Endothelial cell of umbilical vein (primary cell): Measurements from ENCODE around the gene ANXA6. TPM values are rescaled to one million over a fixed set of nuclear protein-coding genes. Genes with fewer than 3 reads are reported as not detected.

Experiments used
- BruUV-seq: library from RNA; stranded (reverse); fragments of 400-500 nt; replicated peaks from 2 replicates; lab custom pipeline; 2021; lab: Mats Ljungman, UMichigan
- CTCF ChIA-PET: fragments of 300-600, 350-600 bp; sonication (Branson Sonifier 250); formaldehyde crosslinking; loops from one replicate; lab custom pipeline; 2021; ENCODE audit warnings: antibody characterized with exemption, inconsistent platforms; lab: Charles Lee
- POLR2A ChIA-PET: fragments of 300-600, 350-600 bp; sonication (Branson Sonifier 250); formaldehyde crosslinking; loops from one replicate; lab custom pipeline; 2021; ENCODE audit warnings: antibody characterized with exemption, inconsistent platforms; lab: Charles Lee
- DNase-seq: peaks from one replicate; pipeline ENCODE4 v3.0.0-alpha.2; 2011; ENCODE audit warnings: low read depth, low spot score
- FAIRE-seq: peaks from 2 replicates; lab custom pipeline; 2011; peaks lifted over from hg19 to GRCh38; lab: Jason Lieb, UNC
- H2AFZ ChIP-seq: 2 replicates; pipeline ENCODE4 v1.6.0; 2012; ENCODE audit warnings: low read depth, low read length, control low read depth, inconsistent platforms
- H3K27ac ChIP-seq: 2 replicates; pipeline ENCODE4 v1.5.1; 2011; ENCODE audit warnings: low read depth, mild to moderate bottlenecking, control low read depth, low read length, moderate library complexity; ENCODE audit not compliant: insufficient read depth
- H3K27me3 ChIP-seq, 2 experiments: 2 replicates each; pipeline versions ENCODE4 v1.6.0 to v1.6.1; 2011; ENCODE audit warnings: low read length in 2 of 2, mixed read lengths in 1 of 2; ENCODE audit not compliant: control insufficient read depth in 2 of 2, insufficient read depth in 2 of 2
- H3K36me3 ChIP-seq, 2 experiments: 2 replicates in 1 of 2; 3 replicates in 1 of 2; pipeline ENCODE4 v1.5.1; 2011; ENCODE audit warnings: low read length in 2 of 2, mild to moderate bottlenecking in 1 of 2, moderate library complexity in 1 of 2; ENCODE audit not compliant: control insufficient read depth in 2 of 2, insufficient read depth in 2 of 2; ENCODE audit errors: extremely low read depth in 1 of 2
- H3K4me1 ChIP-seq: 3 replicates; pipeline ENCODE4 v1.5.1; 2011; ENCODE audit warnings: mild to moderate bottlenecking, low read length; ENCODE audit not compliant: control insufficient read depth, insufficient read depth; ENCODE audit errors: extremely low read depth
- H3K4me2 ChIP-seq: 2 replicates; pipeline ENCODE4 v1.6.1; 2011; ENCODE audit warnings: low read length, control low read depth, mixed read lengths; ENCODE audit not compliant: insufficient read depth
- H3K4me3 ChIP-seq, 3 experiments: fragments of 200-600 bp in 1 of 3; sonication (generic), shearing (Covaris generic) in 1 of 3; replicated peaks in 1 of 3; 2 replicates each; pipeline ENCODE4 v1.5.1; 2011 to 2016; ENCODE audit warnings: control low read depth in 3 of 3, low read length in 3 of 3, mild to moderate bottlenecking in 2 of 3, inconsistent platforms in 1 of 3, low read depth in 1 of 3, moderate library complexity in 1 of 3; ENCODE audit not compliant: insufficient read depth in 1 of 3
- H3K79me2 ChIP-seq: 2 replicates; pipeline ENCODE4 v1.6.0; 2012; ENCODE audit warnings: low read length, inconsistent platforms; ENCODE audit not compliant: control insufficient read depth, insufficient read depth
- H3K9ac ChIP-seq: replicated peaks from 2 replicates; pipeline ENCODE3; 2011; ENCODE audit warnings: low read length, control low read depth; ENCODE audit not compliant: insufficient read depth; ENCODE audit errors: extremely low read depth
- H3K9me1 ChIP-seq: replicated peaks from 3 replicates; pipeline ENCODE4 v1.6.0; 2011; ENCODE audit warnings: mild to moderate bottlenecking, low read length; ENCODE audit not compliant: control insufficient read depth, insufficient read depth; ENCODE audit errors: extremely low read depth
- H3K9me3 ChIP-seq: replicated peaks from 2 replicates; pipeline ENCODE4 v1.5.1; 2012; ENCODE audit warnings: low read length, inconsistent platforms; ENCODE audit not compliant: control insufficient read depth, insufficient read depth
- H4K20me1 ChIP-seq: replicated peaks from 2 replicates; pipeline ENCODE3; 2011; ENCODE audit warnings: mild to moderate bottlenecking, low read length; ENCODE audit not compliant: control insufficient read depth, insufficient read depth; ENCODE audit errors: extremely low read depth
- EZH2 ChIP-seq: IDR thresholded peaks from 2 replicates; pipeline ENCODE4 v1.6.1; 2012; ENCODE audit warnings: borderline replicate concordance, low read depth, mild to moderate bottlenecking, moderate library complexity, low read length, inconsistent platforms; ENCODE audit not compliant: severe bottlenecking
- FOS ChIP-seq: IDR thresholded peaks from 2 replicates; pipeline ENCODE4 v1.6.1; 2011; ENCODE audit warnings: mild to moderate bottlenecking, low read length, moderate library complexity, borderline replicate concordance; ENCODE audit not compliant: insufficient read depth
- GATA2 ChIP-seq: IDR thresholded peaks from 2 replicates; pipeline ENCODE4 v1.7.0; 2011; ENCODE audit warnings: low read depth, mild to moderate bottlenecking, moderate library complexity, mixed read lengths, low read length; ENCODE audit not compliant: insufficient read length, insufficient read depth
- JUN ChIP-seq: IDR thresholded peaks from 2 replicates; pipeline ENCODE4 v1.6.1; 2011; ENCODE audit warnings: borderline replicate concordance, low read depth; ENCODE audit not compliant: insufficient read length, insufficient read depth
- MYC ChIP-seq: IDR thresholded peaks from one replicate; pipeline ENCODE4 v1.6.1; 2011; ENCODE audit warnings: mild to moderate bottlenecking, low read depth, low read length
- POLR2A ChIP-seq: IDR thresholded peaks from 2 replicates; pipeline ENCODE4 v1.6.1; 2012; ENCODE audit warnings: low read depth, mild to moderate bottlenecking, control low read depth, low read length
- POLR2AphosphoS5 ChIP-seq: IDR thresholded peaks from 2 replicates; pipeline ENCODE4 v1.6.1; 2012; ENCODE audit warnings: low read depth, mild to moderate bottlenecking, control low read depth, low read length, moderate library complexity; ENCODE audit not compliant: insufficient read depth
- dilution Hi-C: fragments of 300-500 bp; cut with MboI; formaldehyde crosslinking; loops from one replicate; pipeline ENCODE4 v1.15.0; 2019; ENCODE audit warnings: low sequenced_read_pairs; ENCODE audit not compliant: extremely low pct_ligation_motif_present
- intact Hi-C: fragments of 100-400 bp; cut with micrococcal nuclease; formaldehyde crosslinking; loops from one replicate; pipeline ENCODE4 v1.10.0; 2022
- polyA plus RNA-seq, 4 experiments: library from polyadenylated mRNA; depleted of rRNA in 3 of 4; stranded (reverse) in 3 of 4; unstranded in 1 of 4; fragments of >200 nt; gene quantifications; 2 replicates each; pipeline versions ENCODE4 v1.2.1 to v1.2.3, GENCODE V29; 2011 to 2012; ENCODE audit warnings: missing spikeins in 1 of 4
- total RNA-seq: library from RNA; stranded (reverse); gene quantifications from 2 replicates; pipeline ENCODE4 v1.2.3, GENCODE V29; 2021
- TF ChIP-seq, protein P1 (sequence below): IDR thresholded peaks from 2 replicates; pipeline ENCODE4 v1.6.1; 2011; ENCODE audit not compliant: insufficient read depth, insufficient read length
- TF ChIP-seq, protein P2 (sequence below), 2 donors: IDR thresholded peaks; 1 replicate in 1 of 2; 2 replicates in 1 of 2; pipeline ENCODE4 v1.5.1; 2011; ENCODE audit warnings: low read length in 2 of 2, mild to moderate bottlenecking in 2 of 2, moderate library complexity in 2 of 2, control low read depth in 1 of 2, inconsistent platforms in 1 of 2, low read depth in 1 of 2; ENCODE audit not compliant: insufficient read depth in 1 of 2; ENCODE audit errors: extremely low read depth in 1 of 2

The ANXA6 gene
- total and polyA plus RNA-seq, 2 donors (not counting 3 experiments of a cell fraction or from before 2014, with no cell fraction given): 195 to 266 TPM

- no peak for FAIRE-seq
Observed at GRCh38 chr5:151097820-151098767, 59.5 kb downstream of the ANXA6 start.

More at GRCh38 chr5:151097820-151098767, 59.5 kb downstream of the ANXA6 start:
- BruUV-seq: no TSS peak
- dilution Hi-C loops (no loop called here), intact Hi-C loops (loop anchor here (5.0 kb wide), 1 partner anchor 46 kb away; no protein-coding TSS in a partner anchor)
- Histone ChIP-seq H3K4me1 (peaks cover 29% of the 10 kb centered on the region), H3K9me1 (no peaks in the 10 kb centered on the region), H3K27ac (no peak overlapping the region), H3K9me3 (no peaks in the 10 kb centered on the region), H3K36me3 (no peaks in the 10 kb centered on the region), H4K20me1 (no peaks in the 10 kb centered on the region), H3K9ac (no peak overlapping the region), H2AFZ (no peak overlapping the region), H3K27me3 (no peaks in the 10 kb centered on the region), H3K4me2 (no peak overlapping the region), H3K4me3 (no peak overlapping the region), H3K79me2 (no peaks in the 10 kb centered on the region)
- TF ChIP-seq POLR2A (no peak), POLR2AphosphoS5 (no peak), MYC (no peak), JUN (no peak), EZH2 (no peak), FOS (no peak), GATA2 (no peak)
- TF ChIP-seq, protein P1, sequence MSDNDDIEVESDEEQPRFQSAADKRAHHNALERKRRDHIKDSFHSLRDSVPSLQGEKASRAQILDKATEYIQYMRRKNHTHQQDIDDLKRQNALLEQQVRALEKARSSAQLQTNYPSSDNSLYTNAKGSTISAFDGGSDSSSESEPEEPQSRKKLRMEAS: no peak
- TF ChIP-seq, protein P2, sequence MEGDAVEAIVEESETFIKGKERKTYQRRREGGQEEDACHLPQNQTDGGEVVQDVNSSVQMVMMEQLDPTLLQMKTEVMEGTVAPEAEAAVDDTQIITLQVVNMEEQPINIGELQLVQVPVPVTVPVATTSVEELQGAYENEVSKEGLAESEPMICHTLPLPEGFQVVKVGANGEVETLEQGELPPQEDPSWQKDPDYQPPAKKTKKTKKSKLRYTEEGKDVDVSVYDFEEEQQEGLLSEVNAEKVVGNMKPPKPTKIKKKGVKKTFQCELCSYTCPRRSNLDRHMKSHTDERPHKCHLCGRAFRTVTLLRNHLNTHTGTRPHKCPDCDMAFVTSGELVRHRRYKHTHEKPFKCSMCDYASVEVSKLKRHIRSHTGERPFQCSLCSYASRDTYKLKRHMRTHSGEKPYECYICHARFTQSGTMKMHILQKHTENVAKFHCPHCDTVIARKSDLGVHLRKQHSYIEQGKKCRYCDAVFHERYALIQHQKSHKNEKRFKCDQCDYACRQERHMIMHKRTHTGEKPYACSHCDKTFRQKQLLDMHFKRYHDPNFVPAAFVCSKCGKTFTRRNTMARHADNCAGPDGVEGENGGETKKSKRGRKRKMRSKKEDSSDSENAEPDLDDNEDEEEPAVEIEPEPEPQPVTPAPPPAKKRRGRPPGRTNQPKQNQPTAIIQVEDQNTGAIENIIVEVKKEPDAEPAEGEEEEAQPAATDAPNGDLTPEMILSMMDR (IDR thresholded peaks at IDR 0.05; ENCODE audit: extremely low read depth in 1 of 2, insufficient read depth in 1 of 2, low read depth in 1 of 2, low read length in 2 of 2): no peak
- DNase-seq: no peak
- ChIA-PET CTCF (interaction anchor here (0.8 to 3.9 kb wide), 10 partner anchors 9 to 96 kb away, joined by 3 to 19 read pairs (median 4); no protein-coding TSS in a partner anchor), POLR2A (no interaction called here)
